Endothelial cell of umbilical vein (primary cell): ENCODE data around the gene ATP5MC2.

Experiments
- CTCF ChIP-seq, 2 donors: IDR thresholded peaks; 1 replicate in 1 of 2; 2 replicates in 1 of 2; pipeline ENCODE4 v1.5.1; 2011; ENCODE audit warnings: low read length in 2 of 2, mild to moderate bottlenecking in 2 of 2, moderate library complexity in 2 of 2, control low read depth in 1 of 2, inconsistent platforms in 1 of 2, low read depth in 1 of 2; ENCODE audit not compliant: insufficient read depth in 1 of 2; ENCODE audit errors: extremely low read depth in 1 of 2
- EZH2 ChIP-seq: IDR thresholded peaks from 2 replicates; pipeline ENCODE4 v1.6.1; 2012; ENCODE audit warnings: borderline replicate concordance, low read depth, mild to moderate bottlenecking, moderate library complexity, low read length, inconsistent platforms; ENCODE audit not compliant: severe bottlenecking
- JUN ChIP-seq: IDR thresholded peaks from 2 replicates; pipeline ENCODE4 v1.6.1; 2011; ENCODE audit warnings: borderline replicate concordance, low read depth; ENCODE audit not compliant: insufficient read length, insufficient read depth
- MAX ChIP-seq: IDR thresholded peaks from 2 replicates; pipeline ENCODE4 v1.6.1; 2011; ENCODE audit not compliant: insufficient read depth, insufficient read length

- TF ChIP-seq CTCF (IDR thresholded peaks at IDR 0.05; ENCODE audit: extremely low read depth in 1 of 2, insufficient read depth in 1 of 2, low read depth in 1 of 2, low read length in 2 of 2), result no peak
- TF ChIP-seq MAX, result no peak
- TF ChIP-seq EZH2, result no peak
- no peak for TF ChIP-seq JUN
Measured at GRCh38 chr12:53667080-53667479, 8.8 kb downstream of the ATP5MC2 start.
